Frontal cortex (tissue), 4 donors: Measurements from ENCODE around the gene KLHL36. TPM values are rescaled to one million over a fixed set of nuclear protein-coding genes. Genes with fewer than 3 reads are reported as not detected.

Source experiments
- DNase-seq, 2 donors: peaks; one replicate each; pipeline ENCODE4 v3.0.0; 2012; ENCODE audit warnings: low spot score in 2 of 2
- FAIRE-seq: peaks from 2 replicates; lab custom pipeline; 2012; peaks lifted over from hg19 to GRCh38; lab: Jason Lieb, UNC
- total RNA-seq: library from RNA; depleted of rRNA; stranded (reverse); fragments of >200 nt; gene quantifications from one replicate; pipeline ENCODE4 v1.2.3, GENCODE V29; 2014
- donor health status: control.
- donor health status: control.
- donor health status: control.

The KLHL36 gene
- total RNA-seq, 1 donor from 2014 or later = 60.3 TPM

DNA sequence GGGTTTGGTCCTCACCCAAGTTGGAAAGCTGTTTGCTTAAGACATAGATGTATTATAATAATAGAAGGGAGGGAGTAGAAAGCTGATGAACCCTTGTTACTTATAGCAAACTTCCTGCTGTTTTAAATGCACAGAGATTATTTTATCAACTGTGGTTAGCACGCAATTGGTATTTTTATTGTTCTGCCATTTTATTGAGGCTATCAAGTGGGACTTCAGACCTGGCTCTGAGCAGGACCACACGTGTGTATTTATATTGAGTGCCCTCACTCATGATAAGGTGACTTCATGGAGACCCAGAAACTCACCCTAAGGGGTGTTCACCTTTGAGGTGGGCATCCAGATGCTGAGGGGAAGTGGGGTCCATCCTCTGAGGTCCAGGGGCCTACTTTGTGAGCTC is 17.0 kb downstream of the KLHL36 start:
- FAIRE-seq (no peak), DNase-seq (no peak)

DNA sequence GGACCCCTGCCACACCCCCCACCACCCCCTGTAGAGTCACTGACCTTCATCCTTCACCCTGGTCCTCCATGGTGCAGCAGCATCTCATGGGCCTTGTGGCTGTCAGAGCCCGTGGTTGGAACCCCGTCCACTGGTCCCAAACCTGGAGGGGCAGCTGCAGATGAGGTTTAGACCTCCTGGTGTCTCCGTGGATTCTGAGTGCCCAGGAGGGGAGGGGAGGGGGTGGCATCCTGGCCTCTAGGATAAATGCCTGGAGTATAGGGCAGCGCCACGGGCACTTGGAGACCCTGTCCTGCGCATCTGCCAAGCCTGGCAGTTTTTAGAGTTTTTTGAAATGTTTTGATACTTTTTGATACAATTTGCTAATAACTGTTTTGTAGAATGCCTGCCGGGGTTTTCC is 17.5 kb downstream of the KLHL36 start:
- DNase-seq (no peak), FAIRE-seq (no peak)

DNA sequence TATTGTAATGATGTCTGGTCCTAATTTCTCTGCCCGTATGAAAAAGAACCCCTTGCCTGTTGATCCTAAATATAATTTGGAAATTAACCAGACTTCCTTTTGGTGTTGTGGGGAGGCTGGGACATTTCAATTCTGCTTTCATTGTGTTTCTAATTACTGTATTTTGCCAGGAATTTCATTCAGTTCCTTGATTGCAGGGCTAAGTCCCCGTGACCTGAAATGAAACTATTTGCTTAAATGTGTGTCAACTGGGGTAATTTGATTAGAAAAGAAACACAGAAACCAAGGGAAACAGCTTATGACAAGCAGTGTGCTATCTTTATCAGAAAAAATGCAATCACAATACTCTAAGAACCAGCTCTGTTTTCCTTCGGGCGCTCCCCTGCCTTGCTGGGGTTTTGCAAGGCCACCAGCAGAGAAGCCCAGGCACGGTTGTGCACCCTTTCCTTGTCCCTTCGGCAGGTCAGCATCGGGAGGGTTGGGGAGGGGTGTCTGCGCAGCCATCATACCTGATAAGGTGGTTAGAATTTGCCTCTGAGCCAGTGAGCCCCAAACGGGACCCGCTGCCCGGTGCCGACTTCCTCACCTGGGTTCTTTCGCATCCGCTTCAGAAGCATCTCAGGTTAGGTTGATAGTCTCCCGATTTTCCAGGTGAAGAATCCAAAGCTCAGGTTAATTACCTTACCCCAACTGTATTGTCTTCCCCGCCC is 19.4 kb downstream of the KLHL36 start:
- DNase-seq (no peak), FAIRE-seq (no peak)

GRCh38 chr16:84670063-84670462 is 21.8 kb downstream of the KLHL36 start:
- DNase-seq (no peak), FAIRE-seq (no peak)

GRCh38 chr16:84672276-84673202 is 24.2 kb downstream of the KLHL36 start:
- FAIRE-seq (no peak), DNase-seq (peak in 1 of 2 donors; percentile 77)

DNA sequence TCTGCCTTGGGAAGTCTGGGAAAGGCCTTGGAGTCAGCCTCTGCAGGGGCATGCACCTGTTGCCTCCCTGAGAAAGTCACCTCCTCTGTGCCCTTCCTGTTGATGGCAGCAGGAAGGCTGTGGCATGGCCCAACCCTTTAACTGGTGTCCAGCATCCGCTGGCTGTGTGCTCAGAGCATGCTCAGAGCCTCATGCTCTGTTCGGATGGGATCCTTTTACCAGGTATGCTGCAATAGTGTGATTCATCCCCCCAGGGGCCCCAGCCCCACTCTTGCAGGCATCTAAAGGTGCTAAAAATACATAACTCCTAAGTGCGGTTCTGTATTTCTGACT is 24.9 kb downstream of the KLHL36 start:
- FAIRE-seq = no peak

GRCh38 chr16:84673561-84673960 is 25.2 kb downstream of the KLHL36 start:
- no peak for FAIRE-seq

More for the DNA sequence above, 24.9 kb downstream of the KLHL36 start:
- no peak for DNase-seq

GRCh38 chr16:84675423-84675822 is 27.1 kb downstream of the KLHL36 start:
- FAIRE-seq = no peak
- no peak for DNase-seq

More at GRCh38 chr16:84673561-84673960, 25.2 kb downstream of the KLHL36 start:
- DNase-seq = no peak

GRCh38 chr16:84675884-84676283 is 27.6 kb downstream of the KLHL36 start:
- DNase-seq (no peak), FAIRE-seq (no peak)

GRCh38 chr16:84677017-84677803 is 28.9 kb downstream of the KLHL36 start:
- no peak for DNase-seq

DNA sequence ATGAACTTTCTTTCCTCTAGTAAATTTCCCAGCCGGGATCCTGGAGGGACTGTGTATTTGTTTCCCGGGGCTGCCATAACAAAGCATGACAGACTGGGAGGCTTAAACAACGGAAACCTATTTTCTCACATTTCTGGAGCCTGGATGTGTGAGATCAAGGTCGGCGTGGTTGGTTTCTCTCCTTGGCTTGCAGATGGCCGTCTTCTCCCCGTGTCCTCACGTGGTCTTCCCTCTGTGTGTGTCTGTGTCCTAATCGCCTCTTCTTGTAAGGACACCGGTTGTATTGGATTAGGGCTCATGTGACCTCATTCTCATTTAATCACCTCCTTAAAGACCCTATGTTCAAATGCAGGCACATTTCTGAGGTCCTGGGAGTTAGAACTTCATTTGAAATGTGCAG is 29.5 kb downstream of the KLHL36 start:
- FAIRE-seq (no peak), DNase-seq (no peak)

More at GRCh38 chr16:84677017-84677803, 28.9 kb downstream of the KLHL36 start:
- no peak for FAIRE-seq

DNA sequence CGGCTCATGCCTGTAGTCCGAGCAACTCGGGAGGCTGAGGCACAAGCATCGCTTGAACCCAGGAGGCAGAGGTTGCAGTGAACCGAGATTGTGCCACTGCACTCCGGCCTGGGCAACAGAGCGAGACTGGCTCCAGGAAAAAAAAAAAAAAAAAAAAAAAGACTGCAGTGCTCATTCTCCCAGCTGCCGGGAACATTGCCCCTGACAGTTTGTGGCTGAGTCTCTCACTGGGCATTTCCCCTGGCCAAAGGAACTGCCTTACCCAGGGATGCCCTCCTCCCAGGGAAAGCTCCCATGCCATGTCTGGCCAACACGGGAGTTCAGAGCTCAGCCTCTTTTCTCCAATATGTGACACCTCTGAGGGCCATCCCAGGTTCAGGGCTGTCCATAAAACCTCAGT is 30.2 kb downstream of the KLHL36 start:
- FAIRE-seq = no peak
- DNase-seq = no peak

GRCh38 chr16:84680165-84680842 is 32.0 kb downstream of the KLHL36 start:
- FAIRE-seq = no peak
- no peak for DNase-seq

- no peak for FAIRE-seq
- DNase-seq = no peak
Observed at GRCh38 chr16:84680843-84681629, 32.7 kb downstream of the KLHL36 start.

DNA sequence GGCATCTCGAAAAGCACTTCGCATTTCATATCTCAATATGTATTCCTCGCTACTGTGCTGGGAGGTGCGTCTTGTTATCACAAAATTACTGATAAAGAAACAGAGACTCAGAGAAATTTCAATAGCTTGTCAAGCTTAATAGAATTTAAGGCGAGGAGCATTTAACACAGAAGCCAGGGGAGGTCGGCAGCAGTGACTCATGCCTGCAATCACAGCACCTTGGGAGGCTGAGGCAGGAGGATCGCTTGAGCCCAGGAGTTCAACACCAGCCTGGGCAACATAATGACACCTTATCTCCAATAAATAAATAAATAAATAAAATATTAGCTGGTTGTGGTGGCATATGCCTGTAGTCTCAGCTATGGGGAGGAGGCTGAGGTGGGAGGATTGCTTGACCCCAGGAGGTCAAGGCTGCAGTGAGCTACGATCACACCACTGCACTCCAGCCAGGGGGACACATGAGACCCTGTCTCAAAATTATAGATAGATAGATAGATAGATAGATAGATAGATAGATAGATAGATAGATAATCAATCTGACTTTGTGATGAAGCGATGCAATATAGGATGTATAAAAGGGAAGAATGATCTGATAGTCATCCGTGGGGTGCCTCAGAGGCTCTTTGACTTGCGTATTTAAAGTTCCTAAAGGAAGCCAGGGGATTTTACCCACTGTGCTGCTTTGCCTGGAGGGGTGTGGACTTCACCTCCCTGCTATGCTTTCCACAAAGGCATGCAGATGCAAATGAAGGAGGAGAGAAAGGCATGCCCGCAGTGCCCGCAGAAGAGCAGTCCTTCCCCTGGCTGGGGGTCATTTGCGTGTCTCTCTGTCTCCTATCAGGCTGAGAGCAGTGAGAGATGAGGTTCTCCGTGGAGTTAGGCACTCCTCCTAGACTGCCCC is 35.6 kb downstream of the KLHL36 start:
- FAIRE-seq (no peak), DNase-seq (no peak)

GRCh38 chr16:84684592-84684965 is 36.3 kb downstream of the KLHL36 start:
- FAIRE-seq = no peak

DNA sequence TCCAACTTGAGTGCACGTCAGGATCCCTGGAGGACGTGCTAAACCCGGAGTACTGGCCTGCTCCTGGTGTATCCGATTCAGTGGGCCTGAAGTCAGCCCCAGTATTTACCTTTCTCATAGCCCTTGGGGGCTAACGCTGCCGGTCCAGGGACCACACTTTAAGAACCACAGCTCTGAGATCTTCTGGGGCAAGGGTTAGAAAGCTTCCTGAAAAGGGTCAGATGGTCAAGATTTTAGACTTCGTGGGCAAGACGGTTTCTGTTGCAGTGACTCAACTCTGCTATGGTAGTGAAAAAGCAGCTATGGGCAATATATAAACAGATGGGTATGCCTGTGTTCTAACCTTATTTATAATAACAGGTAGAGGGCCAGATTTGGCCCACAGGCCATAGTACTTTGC is 36.9 kb downstream of the KLHL36 start:
- no peak for DNase-seq

More at GRCh38 chr16:84684592-84684965, 36.3 kb downstream of the KLHL36 start:
- DNase-seq = no peak

DNA sequence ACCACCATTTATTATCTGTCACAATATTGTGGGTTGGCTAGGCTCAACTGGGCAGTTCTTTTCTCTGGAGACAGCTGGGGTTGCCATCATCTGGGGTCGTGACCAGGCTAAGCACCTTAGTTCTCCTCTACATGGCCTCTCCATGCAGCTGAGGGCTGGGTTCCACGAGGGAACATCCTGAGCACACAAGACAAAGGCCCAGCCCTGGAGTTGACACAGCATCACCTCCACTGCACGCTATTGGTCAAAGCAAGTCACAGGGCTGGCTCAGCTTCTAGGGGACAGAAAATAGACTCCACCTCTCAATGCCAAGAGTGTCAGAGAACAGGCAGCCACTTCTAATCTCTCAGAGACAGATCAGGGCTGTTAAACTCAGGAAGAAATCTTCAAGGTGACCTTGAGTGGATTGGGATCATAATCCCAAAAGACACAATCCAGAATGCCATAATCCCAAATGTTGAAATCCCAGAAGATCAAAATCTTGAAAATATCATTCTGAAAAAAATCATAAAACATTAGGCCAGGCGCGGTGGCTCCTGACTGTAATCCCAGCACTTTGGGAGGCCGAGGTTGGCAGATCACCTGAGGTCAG is 38.5 kb downstream of the KLHL36 start:
- FAIRE-seq (no peak), DNase-seq (no peak)

More for the DNA sequence above, 36.9 kb downstream of the KLHL36 start:
- FAIRE-seq = no peak
